Psoas muscle (tissue), 8 donors: ENCODE data around the gene ELFN2. TPM values are rescaled to one million over a fixed set of nuclear protein-coding genes. Genes with fewer than 3 reads are reported as not detected.

Source experiments
- ATAC-seq, 4 donors: fragments of 200-7000 bp; cut with Tn5 transposase; one replicate each; pipeline ENCODE4 v1.9.1; 2020; ENCODE audit warnings: moderate library complexity in 3 of 4, mild to moderate bottlenecking in 2 of 4
- DNase-seq, 2 donors: peaks; one replicate each; pipeline ENCODE4 v3.0.0-alpha.2; 2020
- H3K27ac ChIP-seq: fragments of 200-600 bp; one replicate; pipeline ENCODE4 v1.8.0; 2022
- H3K27me3 ChIP-seq, 3 donors: fragments of 200-600 bp in 1 of 3; one replicate each; pipeline versions ENCODE4 v1.6.1 to v1.8.0; 2013 to 2022; ENCODE audit warnings: low read length in 2 of 3, mild to moderate bottlenecking in 2 of 3, moderate library complexity in 1 of 3; ENCODE audit not compliant: insufficient read depth in 3 of 3
- H3K36me3 ChIP-seq, 2 donors: fragments of 200-600 bp in 1 of 2; one replicate each; pipeline versions ENCODE4 v1.6.1 to v1.8.0; 2013 to 2022; ENCODE audit warnings: low read depth in 1 of 2, mild to moderate bottlenecking in 1 of 2, moderate library complexity in 1 of 2; ENCODE audit not compliant: insufficient read depth in 1 of 2
- H3K4me1 ChIP-seq: fragments of 200-600 bp; one replicate; pipeline ENCODE4 v1.8.0; 2022
- H3K4me3 ChIP-seq: fragments of 200-600 bp; one replicate; pipeline ENCODE4 v1.8.0; 2022; ENCODE audit warnings: mild to moderate bottlenecking
- H3K9me3 ChIP-seq: fragments of 200-600 bp; one replicate; pipeline ENCODE4 v1.8.0; 2022
- CTCF ChIP-seq: fragments of 200-600 bp; IDR thresholded peaks from one replicate; pipeline ENCODE4 v1.8.0; 2022; ENCODE audit warnings: antibody characterized with exemption
- whole genome bisulfite sequencing, 3 donors: extraction: QIAGEN DNeasy Blood & Tissue Kit; methylation state at CpG; one replicate each; pipeline versions ENCODE4 v1.1.6 to v1.1.7; 2013; 5-methylcytosine and 5-hydroxymethylcytosine counted together
- intact Hi-C, 2 donors: fragments of 100-400 bp; cut with DNase I; formaldehyde crosslinking; loops; one replicate each; pipeline versions ENCODE4 v1.11.0 to v1.14.2; 2022
- polyA plus RNA-seq, 3 donors: library from polyadenylated mRNA; stranded (reverse); fragments of 200-250 nt; gene quantifications; one replicate each; pipeline ENCODE4 v1.2.3, GENCODE V29; 2013
- total RNA-seq, 4 donors: library from RNA; stranded (reverse); fragmentation: NEBNext Ultra II Directional in 2 of 4; extraction: Animal tissue kit (Norgen Biotek cat#: 25700) in 2 of 4; gene quantifications; one replicate each; pipeline versions ENCODE4 v1.2.1 to v1.2.4, GENCODE V29; 2021 to 2023
- donor health status: healthy with polysubstance abuse.
- donor health status: DM: no; HTN: no; CAD: no; lungs with moderate emphysema.
- donor health status: Bipolar disorder and iron deficiency.
- donor health status: healthy.
- donor health status: DM: yes; HTN: yes; CAD: no.
- donor health status: DM: no; HTN: no; CAD: no.
- donor health status: DM: no; HTN: no; CAD: no.
- donor health status: DM: yes; HTN: yes; CAD: no.

ELFN2 gene
- total and polyA plus RNA-seq, 7 donors, result 0.01 to 0.05 (median 0.01) TPM; not detected in 4

GRCh38 chr22:37397226-37397625, 30.1 kb downstream of the ELFN2 start:
- no peaks in the 10 kb centered on the region for H3K4me1 ChIP-seq
- no peak for ATAC-seq
- H3K27ac ChIP-seq, result no peak overlapping the region
- H3K27me3 ChIP-seq, result peaks cover 0 to 23% (median 0%) of the 10 kb centered on the region in 3 donors
- H3K36me3 ChIP-seq, result no peaks in the 10 kb centered on the region
- H3K4me3 ChIP-seq, result no peak overlapping the region
- 34 to 54% (median 44%) methylated on average over 10 of the region's 10 CpGs for WGBS, 3 donors
- DNase-seq, result no peak
- intact Hi-C loops, result no loop called here
- TF ChIP-seq CTCF, result no peak
- no peaks in the 10 kb centered on the region for H3K9me3 ChIP-seq

- Histone ChIP-seq H3K27ac (no peak overlapping the region), H3K9me3 (no peaks in the 10 kb centered on the region), H3K4me1 (no peaks in the 10 kb centered on the region), H3K36me3 (no peaks in the 10 kb centered on the region), H3K27me3 (peaks cover 0 to 23% (median 0%) of the 10 kb centered on the region in 3 donors), H3K4me3 (no peak overlapping the region)
- TF ChIP-seq CTCF, result no peak
- ATAC-seq (no peak), DNase-seq (no peak)
- WGBS, 3 donors, result 74 to 86% (median 83%) methylated on average over 7 to 11 of the region's 11 CpGs
- intact Hi-C loops, result no loop called here
Measured at GRCh38 chr22:37396488-37397084, 30.7 kb downstream of the ELFN2 start.

GRCh38 chr22:37394341-37394740, 32.9 kb downstream of the ELFN2 start:
- no peaks in the 10 kb centered on the region for H3K36me3 ChIP-seq
- no peak for TF ChIP-seq CTCF
- H3K4me1 ChIP-seq, result no peaks in the 10 kb centered on the region
- intact Hi-C loops, result no loop called here
- WGBS, 3 donors, result 64 to 69% (median 67%) methylated on average over 20 of the region's 20 CpGs
- no peak overlapping the region for H3K4me3 ChIP-seq
- H3K27me3 ChIP-seq, result peaks cover 0 to 27% (median 0%) of the 10 kb centered on the region in 3 donors
- H3K27ac ChIP-seq, result no peak overlapping the region
- DNase-seq, result no peak
- no peaks in the 10 kb centered on the region for H3K9me3 ChIP-seq
- ATAC-seq, result no peak

GRCh38 chr22:37393746-37394145, 33.5 kb downstream of the ELFN2 start:
- no peak for TF ChIP-seq CTCF
- Histone ChIP-seq H3K27ac (no peak overlapping the region), H3K4me1 (no peaks in the 10 kb centered on the region), H3K27me3 (peaks cover 0 to 30% (median 0%) of the 10 kb centered on the region in 3 donors), H3K36me3 (no peaks in the 10 kb centered on the region), H3K9me3 (no peaks in the 10 kb centered on the region), H3K4me3 (no peak overlapping the region)
- ATAC-seq (no peak), DNase-seq (no peak)
- 76 to 91% (median 88%) methylated on average over 10 to 12 of the region's 12 CpGs for WGBS, 3 donors
- intact Hi-C loops, result no loop called here
